Small intestine (tissue), 7 donors: ENCODE results near the gene KCNJ15. TPM values are rescaled to one million over a fixed set of nuclear protein-coding genes. Genes with fewer than 3 reads are reported as not detected.
A peak's percentile ranks its signal among the peaks of the same experiment; 100 is the strongest.

Experiments used
- DNase-seq, 2 donors: peaks; one replicate each; pipeline versions ENCODE4 v3.0.0 to v3.0.0-alpha.2; 2013
- FAIRE-seq: peaks from 2 replicates; lab custom pipeline; 2012; peaks lifted over from hg19 to GRCh38; lab: Jason Lieb, UNC
- H3K27ac ChIP-seq, 3 donors: one replicate each; pipeline ENCODE4 v1.5.1; 2013; ENCODE audit warnings: low read length in 2 of 3, mild to moderate bottlenecking in 2 of 3, control low read depth in 1 of 3, inconsistent platforms in 1 of 3, low read depth in 1 of 3, moderate library complexity in 1 of 3
- H3K27me3 ChIP-seq, 3 donors: one replicate each; pipeline ENCODE4 v1.6.1; 2013; ENCODE audit warnings: low read length in 3 of 3, inconsistent platforms in 1 of 3; ENCODE audit not compliant: control insufficient read depth in 3 of 3, insufficient read depth in 3 of 3
- H3K36me3 ChIP-seq, 3 donors: one replicate each; pipeline ENCODE4 v1.6.1; 2013; ENCODE audit warnings: low read length in 3 of 3, inconsistent platforms in 1 of 3, low read depth in 1 of 3, mild to moderate bottlenecking in 1 of 3, moderate library complexity in 1 of 3; ENCODE audit not compliant: control insufficient read depth in 3 of 3, insufficient read depth in 2 of 3
- H3K4me1 ChIP-seq, 3 donors: one replicate each; pipeline ENCODE4 v1.6.1; 2013; ENCODE audit warnings: low read length in 2 of 3, inconsistent platforms in 1 of 3, low read depth in 1 of 3, mild to moderate bottlenecking in 1 of 3, moderate library complexity in 1 of 3; ENCODE audit not compliant: control insufficient read depth in 3 of 3, insufficient read depth in 2 of 3
- H3K4me3 ChIP-seq, 3 donors: one replicate each; pipeline ENCODE4 v1.5.1; 2013; ENCODE audit warnings: low read length in 3 of 3, control low read depth in 1 of 3, inconsistent platforms in 1 of 3, low read depth in 1 of 3, mild to moderate bottlenecking in 1 of 3, moderate library complexity in 1 of 3
- H3K9me3 ChIP-seq, 2 donors: one replicate each; pipeline ENCODE4 v1.6.1; 2013; ENCODE audit warnings: low read depth in 1 of 2, low read length in 1 of 2; ENCODE audit not compliant: control insufficient read depth in 2 of 2, insufficient read depth in 1 of 2
- WGBS, 3 donors: extraction: QIAGEN DNeasy Blood & Tissue Kit; methylation state at CpG; one replicate each; pipeline ENCODE4 v1.1.7; 2013; 5-methylcytosine and 5-hydroxymethylcytosine counted together
- polyA plus RNA-seq, 4 donors: library from polyadenylated mRNA; stranded (reverse) in 3 of 4; unstranded in 1 of 4; fragments of 200-250 nt in 3 of 4; fragments of 120-200 nt in 1 of 4; gene quantifications; one replicate each; pipeline versions ENCODE4 v1.2.1 to v1.2.3, GENCODE V29; 2013
- donor health status: healthy with polysubstance abuse.
- donor health status: control.
- donor health status: control.
- donor health status: Bipolar disorder and iron deficiency.
- donor health status: healthy.

The KCNJ15 gene
- polyA plus RNA-seq, 4 donors, result 0.06 to 1.1 (median 0.17) TPM

- Histone ChIP-seq H3K27ac (no peak overlapping the region), H3K27me3 (no peaks in the 10 kb centered on the region), H3K4me1 (no peaks in the 10 kb centered on the region), H3K36me3 (no peaks in the 10 kb centered on the region), H3K4me3 (no peak overlapping the region), H3K9me3 (no peaks in the 10 kb centered on the region)
- DNase-seq (no peak), FAIRE-seq (no peak)
- 87 to 88% (median 88%) methylated on average over 15 of the region's 15 CpGs for WGBS, 3 donors
These were observed 44.8 kb downstream of the KCNJ15 start for GRCh38 chr21:38301321-38302214.

- Histone ChIP-seq H3K4me3 (no peak overlapping the region), H3K36me3 (no peaks in the 10 kb centered on the region), H3K27me3 (no peaks in the 10 kb centered on the region), H3K4me1 (no peaks in the 10 kb centered on the region), H3K27ac (no peak overlapping the region), H3K9me3 (no peaks in the 10 kb centered on the region)
- FAIRE-seq, result no peak
- no peak for DNase-seq
- WGBS, 3 donors, result 44 to 73% (median 55%) methylated on average over 3 of the region's 3 CpGs
These were observed 46.5 kb downstream of the KCNJ15 start for GRCh38 chr21:38303300-38303699.

GRCh38 chr21:38306433-38307141 lies 49.8 kb downstream of the KCNJ15 start:
- Histone ChIP-seq H3K27me3 (no peaks in the 10 kb centered on the region), H3K27ac (peak overlapping the region in 1 of 3 donors; percentile 50), H3K9me3 (no peaks in the 10 kb centered on the region), H3K4me1 (no peaks in the 10 kb centered on the region), H3K36me3 (no peaks in the 10 kb centered on the region), H3K4me3 (no peak overlapping the region)
- FAIRE-seq (no peak), DNase-seq (no peak)
- WGBS, 3 donors, result 40 to 47% (median 45%) methylated on average over 7 of the region's 7 CpGs

DNA sequence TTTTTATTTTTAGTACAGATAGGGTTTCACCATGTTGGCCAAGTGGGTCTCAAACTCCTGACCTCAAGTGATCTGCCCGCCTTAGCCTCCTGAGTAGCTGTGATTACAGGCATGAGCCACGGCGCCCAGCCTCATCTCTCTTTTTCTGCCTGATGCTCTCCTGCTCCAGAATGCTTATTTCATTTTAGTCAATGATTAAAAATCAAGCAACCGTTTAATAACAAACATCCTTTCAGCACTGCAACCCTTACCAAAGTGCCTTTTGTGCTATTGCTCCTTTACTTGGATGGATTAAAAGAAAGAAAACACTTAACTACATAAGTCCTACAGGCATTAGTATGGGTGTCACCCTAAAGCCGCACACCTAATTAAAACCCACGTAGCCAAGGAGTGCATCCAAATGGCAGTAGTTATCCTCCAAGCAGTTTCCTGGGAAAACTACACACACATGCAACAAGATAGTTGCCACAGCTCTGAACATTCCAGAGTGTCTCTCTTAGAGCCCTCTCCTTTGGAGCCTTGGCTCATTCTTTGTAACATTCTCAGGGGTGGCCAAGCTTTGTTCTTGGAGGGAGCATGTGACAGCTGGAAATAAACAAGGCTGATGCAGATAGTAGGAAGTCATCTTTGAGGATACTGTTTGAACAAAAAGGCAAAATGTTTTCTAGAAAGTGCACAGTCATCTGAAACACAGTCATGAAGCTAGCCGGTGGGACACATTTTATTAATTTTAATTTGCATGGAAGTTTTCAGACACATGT lies 51.2 kb downstream of the KCNJ15 start:
- Histone ChIP-seq H3K4me1 (no peaks in the 10 kb centered on the region), H3K9me3 (no peaks in the 10 kb centered on the region), H3K36me3 (no peaks in the 10 kb centered on the region), H3K27me3 (no peaks in the 10 kb centered on the region), H3K27ac (no peak overlapping the region), H3K4me3 (no peak overlapping the region)
- FAIRE-seq (no peak), DNase-seq (no peak)
- 82 to 86% (median 85%) methylated on average over 7 of the region's 7 CpGs for WGBS, 3 donors

- Histone ChIP-seq H3K27me3 (no peaks in the 10 kb centered on the region), H3K27ac (no peak overlapping the region), H3K9me3 (no peaks in the 10 kb centered on the region), H3K4me3 (no peak overlapping the region), H3K4me1 (no peaks in the 10 kb centered on the region), H3K36me3 (no peaks in the 10 kb centered on the region)
- no peak for FAIRE-seq
- WGBS, 3 donors, result 69 to 72% (median 70%) methylated on average over 9 of the region's 9 CpGs
- DNase-seq, result no peak
These were observed 51.8 kb downstream of the KCNJ15 start for GRCh38 chr21:38308532-38309119.

DNA sequence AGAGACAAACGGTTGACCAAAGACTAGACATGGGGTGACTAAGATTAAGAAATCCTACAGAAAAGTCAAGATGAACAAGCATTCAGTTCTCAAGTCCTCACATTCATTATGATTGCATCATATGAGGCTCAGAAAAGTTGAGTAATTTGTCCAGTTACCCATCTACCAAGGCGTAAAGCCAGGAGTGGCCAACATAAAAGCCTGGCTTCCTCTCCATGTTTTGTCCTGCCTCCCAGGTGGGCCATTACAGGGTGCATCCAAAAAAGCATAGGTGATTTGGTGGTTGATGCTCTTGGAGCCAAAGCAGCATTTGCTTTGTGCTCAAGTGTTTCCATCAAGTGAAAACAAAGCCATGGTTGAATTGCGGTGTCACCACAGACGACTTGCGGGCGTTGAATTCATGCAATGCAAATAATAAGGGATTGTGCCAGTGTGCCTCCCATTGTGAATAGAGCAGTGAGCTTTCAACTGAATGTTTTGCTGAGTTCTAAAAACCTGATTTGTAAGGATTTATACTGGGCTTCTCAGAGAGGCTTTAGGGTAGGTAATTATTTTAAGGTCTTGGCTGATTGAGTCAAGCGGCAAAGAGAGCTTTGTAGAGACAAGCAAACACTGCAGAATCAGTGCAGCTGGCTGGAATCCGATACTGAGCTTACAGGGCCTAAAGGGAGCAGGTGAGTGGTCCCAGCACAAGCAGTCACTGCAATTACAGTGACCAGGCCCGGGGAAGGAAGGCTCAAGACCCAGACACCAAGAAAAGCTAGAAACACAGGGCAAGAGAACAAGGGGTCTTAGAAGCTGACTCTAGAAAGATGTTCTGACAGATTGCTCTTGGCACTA lies 54.1 kb downstream of the KCNJ15 start:
- Histone ChIP-seq H3K4me3 (no peak overlapping the region), H3K9me3 (no peaks in the 10 kb centered on the region), H3K27me3 (no peaks in the 10 kb centered on the region), H3K4me1 (no peaks in the 10 kb centered on the region), H3K36me3 (no peaks in the 10 kb centered on the region), H3K27ac (no peak overlapping the region)
- WGBS, 3 donors, result 82 to 88% (median 84%) methylated on average over 9 of the region's 9 CpGs
- FAIRE-seq (no peak), DNase-seq (no peak)

DNA sequence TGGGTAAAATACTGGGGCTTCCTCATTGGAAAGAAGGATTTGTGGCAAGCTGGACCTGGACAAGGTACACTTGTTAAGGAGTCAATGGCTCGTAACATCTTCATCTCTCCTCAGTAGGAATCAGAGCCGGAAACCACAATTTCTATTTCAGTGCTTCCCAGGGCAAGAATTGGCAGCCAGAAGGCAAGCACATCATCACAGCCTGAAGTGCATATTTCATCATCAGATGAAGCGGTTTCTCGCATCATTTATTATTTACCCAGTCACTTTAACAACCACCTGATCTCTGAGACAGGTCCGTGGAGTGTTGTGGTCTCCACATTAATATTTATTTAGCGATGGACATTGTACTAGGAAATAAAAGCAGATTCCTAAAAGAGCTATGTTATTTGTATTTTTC lies 55.0 kb downstream of the KCNJ15 start:
- H3K27me3 ChIP-seq, result no peaks in the 10 kb centered on the region
- no peaks in the 10 kb centered on the region for H3K9me3 ChIP-seq
- no peak for FAIRE-seq
- DNase-seq, result no peak
- no peaks in the 10 kb centered on the region for H3K4me1 ChIP-seq
- H3K4me3 ChIP-seq, result no peak overlapping the region
- no peak overlapping the region for H3K27ac ChIP-seq
- WGBS, 3 donors, result 71 to 81% (median 74%) methylated on average over 6 of the region's 6 CpGs
- H3K36me3 ChIP-seq, result no peaks in the 10 kb centered on the region
